Lung (tissue), 12 donors: ENCODE results near the gene MED4. TPM values are rescaled to one million over a fixed set of nuclear protein-coding genes. Genes with fewer than 3 reads are reported as not detected.

Source experiments
- ATAC-seq: fragments of 200-7000 bp; cut with Tn5 transposase; one replicate; pipeline ENCODE4 v1.9.1; 2020; ENCODE audit warnings: moderate number of reproducible peaks; ENCODE audit not compliant: insufficient read depth, low FRiP score
- DNase-seq, 3 donors: peaks; one replicate each; pipeline ENCODE4 v3.0.0-alpha.2; 2013 to 2017
- H3K27ac ChIP-seq, 2 donors: one replicate each; pipeline ENCODE4 v1.5.1; 2013; ENCODE audit warnings: mild to moderate bottlenecking in 2 of 2, moderate library complexity in 2 of 2, control low read depth in 1 of 2, inconsistent platforms in 1 of 2, low read depth in 1 of 2, low read length in 1 of 2
- H3K27me3 ChIP-seq, 3 donors: one replicate each; pipeline ENCODE4 v1.5.1; 2013; ENCODE audit warnings: low read length in 2 of 3; ENCODE audit not compliant: control insufficient read depth in 3 of 3, insufficient read depth in 3 of 3
- H3K36me3 ChIP-seq, 4 donors: one replicate each; pipeline ENCODE4 v1.5.1; 2013; ENCODE audit warnings: low read length in 4 of 4, mild to moderate bottlenecking in 1 of 4, moderate library complexity in 1 of 4; ENCODE audit not compliant: control insufficient read depth in 4 of 4, insufficient read depth in 4 of 4
- H3K4me1 ChIP-seq, 5 donors: one replicate each; pipeline ENCODE4 v1.5.1; 2013; ENCODE audit warnings: low read length in 5 of 5, mild to moderate bottlenecking in 2 of 5, moderate library complexity in 1 of 5; ENCODE audit not compliant: control insufficient read depth in 5 of 5, insufficient read depth in 5 of 5
- H3K4me3 ChIP-seq: one replicate; pipeline ENCODE4 v1.5.1; 2013; ENCODE audit warnings: mild to moderate bottlenecking, control low read depth, moderate library complexity
- H3K9ac ChIP-seq, 2 donors: one replicate each; pipeline ENCODE4 v1.5.1; 2013; ENCODE audit warnings: low read length in 2 of 2, control low read depth in 1 of 2; ENCODE audit not compliant: insufficient read depth in 1 of 2
- H3K9me3 ChIP-seq, 4 donors: one replicate each; pipeline ENCODE4 v1.5.1; 2013; ENCODE audit warnings: low read length in 3 of 4, mild to moderate bottlenecking in 1 of 4, moderate library complexity in 1 of 4; ENCODE audit not compliant: control insufficient read depth in 4 of 4, insufficient read depth in 3 of 4
- CTCF ChIP-seq: IDR thresholded peaks from 2 replicates; pipeline ENCODE4 v1.5.1; 2012; ENCODE audit warnings: mild to moderate bottlenecking; ENCODE audit errors: control extremely low read depth, extremely low read depth
- WGBS, 2 donors: extraction: QIAGEN DNeasy Blood & Tissue Kit; methylation state at CpG; one replicate each; pipeline ENCODE4 v1.1.7; 2013; 5-methylcytosine and 5-hydroxymethylcytosine counted together
- polyA plus RNA-seq, 2 donors: library from polyadenylated mRNA; stranded (reverse); fragments of 200-250 nt; gene quantifications; one replicate each; pipeline ENCODE4 v1.2.1, GENCODE V29; 2013
- total RNA-seq, 2 donors: library from RNA; depleted of rRNA in 1 of 2; stranded (reverse); fragments of >200 nt in 1 of 2; gene quantifications; one replicate each; pipeline ENCODE4 v1.2.1, GENCODE V29; 2014 to 2021
- donor health status: control.
- donor health status: control.
- donor health status: Bipolar disorder and iron deficiency.
- donor health status: healthy.
- donor health status: DM: yes; HTN: yes; CAD: no.

MED4 gene
- total and polyA plus RNA-seq, 4 donors, result 37.7 to 69.8 (median 47.6) TPM

- no peak for TF ChIP-seq CTCF
- DNase-seq (no peak), ATAC-seq (no peak)
- H3K4me1 ChIP-seq, result no peaks in the 10 kb centered on the region
- no peaks in the 10 kb centered on the region for H3K9me3 ChIP-seq
- peaks cover 1 to 14% (median 10%) of the 10 kb centered on the region in 4 donors for H3K36me3 ChIP-seq
- no peaks in the 10 kb centered on the region for H3K27me3 ChIP-seq
- 80 to 85% methylated on average over 5 of the region's 5 CpGs for WGBS, 2 donors
- no peak overlapping the region for H3K4me3 ChIP-seq
- H3K27ac ChIP-seq, result no peak overlapping the region
- no peak overlapping the region for H3K9ac ChIP-seq
Observed at GRCh38 chr13:48055712-48056111, 39.2 kb downstream of the MED4 start.

- H3K4me3 ChIP-seq, result no peak overlapping the region
- DNase-seq (no peak), ATAC-seq (no peak)
- WGBS, 2 donors, result 96% methylated on average over 6 of the region's 6 CpGs
- H3K27me3 ChIP-seq, result no peaks in the 10 kb centered on the region
- H3K9ac ChIP-seq, result no peak overlapping the region
- H3K27ac ChIP-seq, result no peak overlapping the region
- peaks cover 6 to 16% (median 12%) of the 10 kb centered on the region in 4 donors for H3K36me3 ChIP-seq
- H3K9me3 ChIP-seq, result no peaks in the 10 kb centered on the region
- H3K4me1 ChIP-seq, result no peaks in the 10 kb centered on the region
- no peak for TF ChIP-seq CTCF
Observed at GRCh38 chr13:48054601-48055000, 40.3 kb downstream of the MED4 start.

GRCh38 chr13:48050550-48050949 lies 44.4 kb downstream of the MED4 start:
- no peak overlapping the region for H3K27ac ChIP-seq
- no peaks in the 10 kb centered on the region for H3K4me1 ChIP-seq
- no peak overlapping the region for H3K4me3 ChIP-seq
- peaks cover 14 to 26% (median 17%) of the 10 kb centered on the region in 4 donors for H3K36me3 ChIP-seq
- no peaks in the 10 kb centered on the region for H3K27me3 ChIP-seq
- DNase-seq (no peak), ATAC-seq (no peak)
- no peak overlapping the region for H3K9ac ChIP-seq
- TF ChIP-seq CTCF, result no peak
- no peaks in the 10 kb centered on the region for H3K9me3 ChIP-seq
- WGBS, 2 donors, result 80 to 83% methylated on average over 3 of the region's 3 CpGs

- DNase-seq (no peak), ATAC-seq (no peak)
- no peak for TF ChIP-seq CTCF
- Histone ChIP-seq H3K9ac (no peak overlapping the region), H3K27ac (no peak overlapping the region), H3K36me3 (peaks cover 7 to 24% (median 11%) of the 10 kb centered on the region in 4 donors), H3K4me3 (no peak overlapping the region), H3K27me3 (no peaks in the 10 kb centered on the region), H3K4me1 (peaks cover 0 to under 1% (median 0%) of the 10 kb centered on the region in 5 donors), H3K9me3 (no peaks in the 10 kb centered on the region)
Observed at GRCh38 chr13:48043789-48044503, 51.0 kb downstream of the MED4 start.
